NCI-H510A (cell line): ENCODE data around the gene BORCS6.

Experiments used
- DNase-seq: peaks from one replicate; lab custom pipeline; 2025; lab: John Stamatoyannopoulos, UW

The BORCS6 gene

GRCh38 chr17:8210761-8211458, 20.9 kb upstream of the BORCS6 start:
- no peak for DNase-seq

DNA sequence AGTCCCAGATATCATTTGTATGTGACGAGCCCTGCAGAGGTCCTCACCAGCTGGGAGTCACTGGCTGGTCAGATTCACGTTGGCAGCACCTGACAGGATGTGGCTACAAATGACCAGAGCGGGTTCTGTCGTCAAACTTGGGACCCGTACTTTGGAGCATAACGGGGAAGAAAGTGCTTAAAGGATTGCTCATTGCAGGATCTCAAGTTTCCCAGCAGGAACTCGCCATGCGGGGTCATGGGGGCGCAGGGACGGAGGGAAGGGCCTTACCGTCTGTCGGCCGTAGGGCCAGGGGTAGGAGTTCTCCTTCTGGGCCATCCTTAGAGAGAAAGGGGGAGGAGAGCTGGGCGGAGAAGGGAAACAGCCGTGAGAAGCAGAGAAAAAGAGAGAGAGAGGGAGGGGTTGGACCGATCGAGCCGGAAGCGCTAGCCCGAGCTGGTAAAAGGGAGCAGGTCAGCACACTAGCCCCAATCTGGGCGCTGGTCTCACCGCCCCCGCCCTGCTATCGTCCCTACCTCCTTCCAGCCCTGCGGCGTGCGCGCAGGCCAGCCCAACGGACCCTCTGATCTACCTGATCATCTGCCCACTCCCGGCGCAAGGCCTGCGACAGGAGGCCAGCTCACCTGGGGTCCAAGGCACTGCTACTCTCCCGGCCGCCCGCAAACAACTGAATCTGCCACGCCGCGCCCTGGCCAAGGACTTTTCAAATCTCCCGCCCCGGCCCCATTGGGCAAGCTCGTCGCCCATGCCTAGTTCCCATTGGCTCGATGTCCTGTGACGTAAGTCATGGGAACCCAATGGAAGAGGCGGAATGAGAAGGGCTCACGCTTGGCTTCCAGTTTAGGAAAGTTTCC, 20.2 kb upstream of the BORCS6 start, which contains the start of gene AURKB:
Gene AURKB (minus strand): TSS at position 669 of the 854 bp plus-strand sequence. CDS start 351 bp downstream, at position 318.
- DNase-seq = peak; percentile 93

- DNase-seq = no peak
Measured at GRCh38 chr17:8206536-8206935, 16.6 kb upstream of the BORCS6 start.

DNA sequence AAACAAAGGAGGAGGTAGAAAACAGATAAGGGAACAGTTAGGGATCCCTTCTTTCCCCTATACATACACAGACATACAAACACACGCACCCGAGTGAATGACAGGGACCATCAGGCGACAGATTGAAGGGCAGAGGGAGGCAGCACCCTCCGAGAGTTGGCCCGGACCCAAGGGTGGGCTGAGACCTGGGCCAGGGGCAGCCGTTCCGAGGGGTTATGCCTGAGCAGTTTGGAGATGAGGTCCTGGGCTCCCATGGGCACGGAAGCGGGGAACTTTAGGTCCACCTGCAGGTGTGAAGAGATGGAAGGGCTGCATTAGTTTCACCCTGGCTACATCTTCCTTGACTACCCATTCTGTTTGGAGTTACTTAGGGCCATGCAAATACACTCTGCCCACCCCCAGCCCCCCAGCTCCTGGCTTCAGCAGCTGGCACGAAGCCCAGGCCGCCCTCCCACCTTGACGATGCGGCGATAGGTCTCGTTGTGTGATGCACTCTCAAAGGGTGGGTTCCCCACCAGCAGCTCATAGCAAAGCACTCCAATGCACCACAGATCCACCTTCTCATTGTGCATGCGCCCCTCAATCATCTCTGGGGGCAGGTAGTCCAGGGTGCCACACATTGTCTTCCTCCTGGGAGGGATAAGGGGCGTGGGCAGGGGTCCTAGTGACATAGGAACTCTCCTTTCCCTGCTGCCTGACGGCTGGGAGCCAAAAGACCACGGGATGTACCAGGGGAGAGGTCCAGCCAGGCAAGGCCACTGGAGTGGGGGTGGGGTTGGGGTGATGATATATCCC, 15.0 kb upstream of the BORCS6 start:
- DNase-seq = no peak

DNA sequence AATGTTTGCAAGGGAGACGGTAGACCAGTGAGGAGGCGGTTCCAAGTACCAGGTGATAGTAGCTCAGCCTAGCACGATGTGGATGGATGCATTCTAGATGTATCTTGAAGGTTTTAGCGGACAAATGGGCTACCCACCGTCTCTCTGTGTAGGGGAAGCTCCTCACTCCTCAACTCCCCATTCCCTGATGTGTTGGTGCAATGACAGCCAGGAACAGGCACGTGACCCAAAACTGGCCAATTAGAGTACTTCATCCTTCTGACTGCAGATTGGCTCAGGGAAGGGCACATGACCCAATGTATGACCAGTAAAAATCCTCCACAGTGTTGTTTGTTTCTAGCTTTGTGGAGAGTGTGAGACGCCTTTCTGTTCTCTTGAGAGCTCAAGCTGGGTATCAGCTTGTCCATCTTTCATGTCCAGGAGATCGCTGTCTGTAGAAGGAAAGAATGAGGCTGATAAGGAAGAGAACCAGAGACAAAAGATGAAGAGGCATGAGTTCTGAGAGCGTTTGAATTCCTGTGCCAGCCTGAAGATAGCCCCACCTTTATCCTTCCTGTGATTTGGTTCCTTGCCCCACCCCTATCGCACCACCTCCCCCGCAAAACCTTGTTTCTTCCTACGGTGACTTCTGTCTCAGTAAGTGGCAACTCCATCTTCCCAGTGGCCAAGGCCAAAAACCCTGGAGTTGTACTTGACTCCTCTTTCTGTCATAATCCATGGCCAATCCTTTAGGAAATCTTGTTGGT, 2.3 kb upstream of the BORCS6 start:
- DNase-seq = peak; percentile 76

DNA sequence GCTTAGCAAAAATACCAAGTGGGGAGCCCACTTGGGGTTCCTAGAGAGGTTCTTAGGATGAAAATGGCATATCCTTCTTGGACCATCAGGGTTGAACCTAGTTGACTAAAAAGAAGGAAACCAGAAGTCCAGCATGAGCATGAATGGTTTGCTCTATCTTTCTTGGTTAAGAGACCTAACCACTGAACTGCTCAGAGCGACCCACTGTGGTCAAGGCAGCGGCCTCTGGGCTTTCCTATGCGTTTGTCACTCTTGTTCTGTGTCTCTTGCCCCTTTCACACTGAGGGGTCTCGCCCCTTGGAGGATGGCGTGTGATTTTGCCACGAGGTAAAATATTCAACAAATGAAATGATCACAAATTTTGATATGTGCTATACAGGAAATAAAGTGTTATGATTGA, 526 bp upstream of the BORCS6 start:
- DNase-seq = no peak

GRCh38 chr17:8189041-8189710, 804 bp downstream of the BORCS6 start:
- no peak for DNase-seq

DNA sequence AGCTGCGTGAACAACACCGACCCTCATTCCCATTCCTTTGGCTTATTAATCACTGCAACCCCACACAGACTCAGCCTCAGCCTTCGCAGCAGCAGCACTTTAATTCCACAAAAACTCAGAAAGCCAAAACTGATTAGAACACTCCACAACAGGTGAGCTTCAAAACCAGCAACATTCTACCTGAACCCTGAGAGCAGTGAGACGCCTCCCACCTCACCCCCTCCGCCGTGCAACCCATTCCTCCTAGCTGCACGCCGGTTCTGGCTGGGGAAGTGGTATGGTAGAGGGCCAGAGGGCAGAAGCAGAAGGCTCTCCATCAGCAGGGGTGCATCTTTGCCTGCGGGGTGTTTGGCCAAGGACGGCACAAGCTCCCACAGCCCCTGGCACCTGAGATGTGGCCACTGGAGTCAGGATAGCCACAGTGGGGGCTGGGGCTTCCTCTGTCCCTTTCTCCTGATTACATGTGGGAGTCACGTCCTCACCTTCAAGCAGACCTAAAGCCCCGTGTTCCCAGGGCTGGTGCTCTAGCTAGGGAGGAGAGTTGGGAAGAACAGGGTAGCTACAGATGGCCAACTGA, 1.6 kb downstream of the BORCS6 start:
- no peak for DNase-seq

GRCh38 chr17:8187517-8188262, 2.3 kb downstream of the BORCS6 start:
- peak; percentile 92 for DNase-seq

- DNase-seq = peak; percentile 83
Measured at GRCh38 chr17:8186787-8187516, 3.0 kb downstream of the BORCS6 start.

DNA sequence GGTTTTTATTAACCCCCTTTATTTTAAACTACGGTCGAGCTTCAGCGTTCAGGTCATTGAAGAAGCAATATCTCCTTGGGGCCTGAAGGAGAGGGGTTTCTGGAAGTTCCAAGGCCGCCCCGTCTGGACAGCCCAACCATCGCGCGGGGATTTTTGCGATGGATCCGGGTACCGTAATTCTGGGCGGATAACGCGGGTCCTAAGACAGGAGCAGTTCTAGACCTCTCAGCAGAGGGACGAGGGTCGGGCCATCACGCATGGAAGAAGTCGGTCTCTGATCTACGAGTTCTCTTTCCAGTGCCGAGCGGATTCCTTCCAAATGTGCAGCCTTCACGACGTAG, 3.6 kb downstream of the BORCS6 start:
- no peak for DNase-seq

GRCh38 chr17:8185582-8186445, 4.2 kb downstream of the BORCS6 start:
- DNase-seq = peak; percentile 34

DNA sequence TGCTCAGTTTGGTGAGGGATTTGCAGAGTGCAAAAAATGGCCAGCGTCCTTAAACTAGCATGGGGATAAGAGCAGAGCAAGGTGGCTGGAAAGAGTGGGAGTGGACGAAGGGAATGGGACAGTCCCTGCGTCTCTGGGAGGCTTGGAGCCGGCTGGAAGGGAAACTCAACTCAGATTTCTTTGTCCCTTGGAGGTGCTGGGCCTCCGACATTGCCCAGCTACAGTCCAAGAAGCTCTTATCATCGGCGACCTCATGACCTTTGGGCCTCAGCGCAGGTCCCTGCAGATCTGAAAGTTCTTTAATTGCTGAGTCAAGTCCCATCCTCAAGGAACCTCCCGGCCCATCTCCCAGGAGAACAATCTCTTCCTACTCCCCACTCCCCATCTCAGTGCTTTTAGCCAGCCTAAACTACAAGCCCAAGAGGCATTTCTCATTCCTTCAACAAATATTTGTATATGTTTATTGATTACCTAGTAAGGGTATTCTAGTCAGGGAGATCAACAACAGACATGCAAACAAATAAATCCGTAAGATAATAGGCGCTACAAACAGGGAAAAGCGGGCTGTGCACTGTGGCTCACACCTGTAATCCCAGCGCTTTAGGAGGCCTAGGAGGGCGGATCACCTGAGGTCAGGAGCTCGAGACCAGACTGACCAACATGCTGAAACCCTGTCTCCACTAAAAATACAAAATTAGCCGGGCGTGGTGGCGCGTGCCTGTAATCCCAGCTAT, 12.8 kb downstream of the BORCS6 start:
- DNase-seq = no peak

DNA sequence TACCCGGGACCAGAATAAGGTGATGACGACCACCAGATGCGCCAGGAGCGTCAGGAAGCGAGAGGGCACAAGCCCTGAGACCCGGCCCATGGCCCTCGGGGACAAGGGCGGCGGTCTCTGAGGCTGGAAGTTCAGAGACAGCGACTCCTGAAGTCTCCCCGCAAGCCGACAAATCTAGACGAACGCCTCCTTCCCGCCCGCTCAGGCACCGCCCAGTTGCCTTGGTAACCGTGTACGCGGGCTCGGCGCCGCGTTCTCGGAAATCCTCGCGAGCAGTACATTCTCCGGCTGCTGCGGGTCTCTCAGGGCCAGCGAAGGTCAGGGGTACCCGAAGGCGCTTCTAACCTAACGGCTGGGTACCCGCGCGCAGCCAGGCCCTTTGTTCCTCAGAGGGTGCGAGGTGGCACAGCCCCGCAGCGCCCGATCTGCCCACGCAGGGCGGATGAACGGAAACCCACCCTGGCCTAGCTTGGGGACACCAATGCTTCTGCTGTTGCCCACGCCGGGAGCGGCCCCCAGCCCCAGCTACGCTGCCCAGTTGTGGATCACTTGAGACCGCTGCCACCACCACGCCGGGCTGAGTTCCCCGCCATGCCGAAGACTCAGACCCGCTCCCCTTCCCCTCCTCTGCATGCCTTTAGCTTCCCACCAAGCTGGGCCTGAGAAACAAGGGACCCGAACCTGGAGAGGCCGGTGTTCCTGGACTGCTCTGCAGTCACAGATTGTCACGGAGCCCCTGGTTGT, 13.6 kb downstream of the BORCS6 start, which contains the start of gene TMEM107:
Gene TMEM107 (minus strand): TSS at position 184 of the 744 bp plus-strand sequence. CDS start 94 bp downstream, at position 90.
- peak; percentile 78 for DNase-seq

DNA sequence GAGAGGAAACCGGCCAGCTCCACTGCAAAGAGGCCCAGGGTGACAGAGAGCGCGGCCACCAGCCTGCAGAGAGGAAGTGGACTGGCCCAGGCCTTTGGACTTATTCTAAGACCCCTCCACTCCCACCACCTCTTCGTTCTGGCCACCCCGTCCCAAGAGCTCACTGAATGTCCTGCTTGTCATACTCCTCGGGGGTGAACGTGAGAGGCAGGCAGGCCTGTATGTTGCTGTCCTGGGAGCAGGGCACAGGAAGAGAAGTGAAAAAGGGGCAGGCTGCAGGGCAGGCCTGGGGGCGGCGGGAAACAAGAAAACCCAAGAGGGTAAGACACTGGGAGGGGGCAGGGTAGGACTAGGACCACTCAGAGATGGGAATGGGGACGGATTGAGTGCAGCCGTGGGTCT, 14.2 kb downstream of the BORCS6 start:
- no peak for DNase-seq

DNA sequence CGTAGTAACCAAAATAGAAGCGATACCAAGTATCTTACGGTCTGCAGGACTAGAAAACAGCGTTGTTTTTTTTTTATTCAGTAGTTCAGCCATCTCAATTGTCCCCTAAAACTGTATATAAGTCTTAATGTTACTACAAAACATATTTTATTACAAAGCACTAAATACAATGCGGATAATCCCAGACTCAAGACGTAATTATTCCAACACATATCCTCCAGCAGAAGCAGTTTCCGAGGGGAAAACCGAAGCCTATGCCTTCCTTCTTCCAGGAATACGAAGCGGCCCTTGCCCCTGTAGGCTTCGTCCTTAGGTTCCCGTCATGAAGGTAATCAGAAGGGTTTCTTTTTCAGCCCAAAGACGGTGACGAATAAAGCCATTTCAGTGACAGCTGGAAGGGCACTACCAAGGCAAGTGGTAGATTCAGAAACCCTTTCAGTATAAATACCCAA, 16.1 kb downstream of the BORCS6 start:
- peak; percentile 31 for DNase-seq
